Tibial nerve (tissue), 4 donors: ENCODE measurements around the gene PIK3CD. TPM values are rescaled to one million over a fixed set of nuclear protein-coding genes. Genes with fewer than 3 reads are reported as not detected.

Experiments
- DNase-seq, 2 donors: peaks; one replicate each; pipeline ENCODE4 v3.0.0-alpha.2; 2019; ENCODE audit warnings: low spot score in 2 of 2
- H3K27ac ChIP-seq, 4 donors: fragments of 200-600 bp; sonication (generic) in 3 of 4; one replicate each; pipeline ENCODE4 v1.5.1; 2017 to 2019; ENCODE audit warnings: mild to moderate bottlenecking in 1 of 4
- H3K27me3 ChIP-seq, 2 donors: fragments of 200-600 bp; sonication (generic) in 1 of 2; one replicate each; pipeline versions ENCODE4 v1.5.1 to v1.6.0; 2017 to 2019
- H3K36me3 ChIP-seq, 3 donors: fragments of 200-600 bp; sonication (generic); one replicate each; pipeline ENCODE4 v1.5.1; 2018 to 2019
- H3K4me1 ChIP-seq, 4 donors: fragments of 200-600 bp; sonication (generic) in 3 of 4; one replicate each; pipeline ENCODE4 v1.5.1; 2017 to 2019
- H3K4me3 ChIP-seq, 4 donors: fragments of 200-600 bp; sonication (generic) in 3 of 4; one replicate each; pipeline ENCODE4 v1.5.1; 2017 to 2019; ENCODE audit warnings: mild to moderate bottlenecking in 1 of 4, moderate library complexity in 1 of 4
- H3K9me3 ChIP-seq, 4 donors: fragments of 200-600 bp; sonication (generic) in 3 of 4; one replicate each; pipeline ENCODE4 v1.5.1; 2017 to 2019
- EP300 ChIP-seq, 2 donors: sonication (generic); formaldehyde crosslinking; IDR thresholded peaks; one replicate each; pipeline ENCODE4 v1.6.1; 2017; ENCODE audit warnings: antibody characterized with exemption in 2 of 2, mild to moderate bottlenecking in 1 of 2
- POLR2A ChIP-seq, 2 donors: fragments of 450-650 bp; IDR thresholded peaks; one replicate each; pipeline ENCODE4 v1.6.1; 2017; ENCODE audit warnings: antibody characterized with exemption in 2 of 2, mild to moderate bottlenecking in 2 of 2, moderate library complexity in 2 of 2
- WGBS, 2 donors: methylation state at CpG; one replicate each; pipeline ENCODE4 v1.1.5; 2018; 5-methylcytosine and 5-hydroxymethylcytosine counted together
- total RNA-seq, 4 donors: library from RNA; depleted of rRNA; stranded (reverse); fragments of >200 nt; gene quantifications; one replicate each; pipeline ENCODE4 v1.1.0, GENCODE V29; 2016
- TF ChIP-seq, protein P1 (sequence below), 5 experiments: fragments of 200-600 bp in 3 of 5; fragments of 450-650 bp in 2 of 5; sonication (generic) in 3 of 5; IDR thresholded peaks; one replicate each; pipeline ENCODE4 v1.5.1; 2016 to 2019; ENCODE audit warnings: antibody characterized with exemption in 5 of 5, mild to moderate bottlenecking in 3 of 5, moderate library complexity in 2 of 5

PIK3CD gene
- total RNA-seq, 4 donors from 2014 or later: 6.9 to 18.0 (median 10.2) TPM

DNA sequence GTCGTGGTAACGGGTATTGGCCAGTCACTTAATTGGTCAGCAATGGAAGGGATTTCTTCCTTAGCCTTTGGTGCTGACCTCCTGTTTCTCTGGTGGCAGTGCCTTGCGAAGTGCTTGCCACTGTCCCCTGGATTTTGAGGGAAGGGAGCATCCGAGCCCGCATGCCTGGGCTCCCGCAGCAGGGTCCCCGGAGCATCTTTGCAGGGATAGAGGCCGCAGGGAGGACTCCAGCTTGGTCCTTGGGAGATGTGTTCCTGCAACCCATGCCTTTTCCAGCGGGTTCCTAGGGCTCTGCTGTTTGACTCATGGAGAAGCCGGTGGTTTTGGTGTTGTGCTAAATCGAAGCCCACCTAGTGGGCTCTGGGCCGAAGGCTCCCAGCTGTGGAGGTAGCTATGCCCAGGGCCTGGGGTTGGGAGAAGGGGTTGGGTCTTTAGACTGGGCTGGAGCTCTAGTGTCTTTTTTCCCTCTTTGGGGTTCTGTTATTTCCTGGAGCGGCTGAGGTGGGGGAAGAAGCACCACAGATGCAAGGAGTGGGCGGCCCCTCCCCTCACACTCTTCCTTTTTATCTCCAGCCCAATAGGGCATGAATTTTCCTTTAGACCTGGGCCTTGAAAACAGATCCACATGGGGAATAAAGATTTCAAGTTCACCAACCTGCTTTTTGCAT is 39.0 kb downstream of the PIK3CD start:
- H3K9me3 ChIP-seq: no peaks in the 10 kb centered on the region
- TF ChIP-seq EP300 (IDR thresholded peaks at IDR 0.05): no peak
- TF ChIP-seq POLR2A (IDR thresholded peaks at IDR 0.05): no peak
- TF ChIP-seq, protein P1, sequence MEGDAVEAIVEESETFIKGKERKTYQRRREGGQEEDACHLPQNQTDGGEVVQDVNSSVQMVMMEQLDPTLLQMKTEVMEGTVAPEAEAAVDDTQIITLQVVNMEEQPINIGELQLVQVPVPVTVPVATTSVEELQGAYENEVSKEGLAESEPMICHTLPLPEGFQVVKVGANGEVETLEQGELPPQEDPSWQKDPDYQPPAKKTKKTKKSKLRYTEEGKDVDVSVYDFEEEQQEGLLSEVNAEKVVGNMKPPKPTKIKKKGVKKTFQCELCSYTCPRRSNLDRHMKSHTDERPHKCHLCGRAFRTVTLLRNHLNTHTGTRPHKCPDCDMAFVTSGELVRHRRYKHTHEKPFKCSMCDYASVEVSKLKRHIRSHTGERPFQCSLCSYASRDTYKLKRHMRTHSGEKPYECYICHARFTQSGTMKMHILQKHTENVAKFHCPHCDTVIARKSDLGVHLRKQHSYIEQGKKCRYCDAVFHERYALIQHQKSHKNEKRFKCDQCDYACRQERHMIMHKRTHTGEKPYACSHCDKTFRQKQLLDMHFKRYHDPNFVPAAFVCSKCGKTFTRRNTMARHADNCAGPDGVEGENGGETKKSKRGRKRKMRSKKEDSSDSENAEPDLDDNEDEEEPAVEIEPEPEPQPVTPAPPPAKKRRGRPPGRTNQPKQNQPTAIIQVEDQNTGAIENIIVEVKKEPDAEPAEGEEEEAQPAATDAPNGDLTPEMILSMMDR (IDR thresholded peaks at IDR 0.05): no peak
- H3K27ac ChIP-seq: peak overlapping the region in 3 of 4 donors; percentile 74 to 85 (median 85)
- no peak for DNase-seq
- H3K4me1 ChIP-seq: peaks cover 0 to 44% (median 26%) of the 10 kb centered on the region in 4 donors
- H3K36me3 ChIP-seq: peaks cover 0 to 22% (median 0%) of the 10 kb centered on the region in 3 donors
- H3K4me3 ChIP-seq: peak overlapping the region in 2 of 4 donors; percentile 76 to 92
- H3K27me3 ChIP-seq: no peaks in the 10 kb centered on the region
- WGBS, 2 donors: 50 to 74% methylated on average over 12 to 13 of the region's 14 CpGs

DNA sequence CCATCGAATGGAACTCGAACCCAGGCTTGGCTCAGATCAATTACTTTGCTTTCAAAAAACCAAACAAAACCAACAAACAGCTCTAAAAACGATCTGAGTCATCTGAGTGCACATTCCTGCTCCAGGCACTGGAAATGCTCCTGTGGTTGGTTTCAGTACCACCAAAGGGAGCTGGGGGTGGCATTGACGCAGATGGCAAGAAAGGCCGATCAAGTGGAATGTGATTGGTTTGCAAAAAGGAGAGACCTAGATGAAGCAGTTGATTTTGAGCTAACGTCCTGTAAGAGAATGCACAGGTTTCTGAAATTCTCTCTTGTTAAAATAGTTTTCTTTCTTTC is 39.5 kb downstream of the PIK3CD start:
- TF ChIP-seq, protein P1 (IDR thresholded peaks at IDR 0.05): no peak
- TF ChIP-seq POLR2A (IDR thresholded peaks at IDR 0.05): no peak
- TF ChIP-seq EP300 (IDR thresholded peaks at IDR 0.05): no peak

DNA sequence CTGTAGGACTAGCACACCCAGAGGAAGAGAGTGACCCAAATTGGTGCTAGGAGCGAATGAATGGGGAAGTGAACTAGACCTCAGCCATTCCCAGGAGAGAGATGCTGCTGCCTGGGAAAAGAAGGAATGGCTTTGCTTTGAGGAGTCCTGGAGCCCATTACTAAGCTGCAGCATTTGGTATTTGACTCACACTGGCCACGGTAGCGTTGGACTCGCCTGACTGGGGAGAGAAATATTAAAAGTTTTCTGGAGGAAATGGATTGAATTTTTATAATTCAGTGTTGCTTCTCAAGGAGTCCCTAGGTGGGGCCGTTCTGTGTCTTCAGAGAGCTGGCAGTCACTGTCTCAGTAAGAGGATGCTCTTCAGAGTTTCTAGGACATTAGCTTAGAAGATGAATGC is 40.2 kb downstream of the PIK3CD start:
- 60 to 70% methylated on average over 5 of the region's 5 CpGs for WGBS, 2 donors
- Histone ChIP-seq H3K4me3 (no peak overlapping the region), H3K4me1 (peaks cover 0 to 44% (median 26%) of the 10 kb centered on the region in 4 donors), H3K9me3 (no peaks in the 10 kb centered on the region), H3K36me3 (peaks cover 0 to 22% (median 0%) of the 10 kb centered on the region in 3 donors), H3K27ac (no peak overlapping the region), H3K27me3 (no peaks in the 10 kb centered on the region)
- no peak for TF ChIP-seq POLR2A (IDR thresholded peaks at IDR 0.05)
- no peak for TF ChIP-seq EP300 (IDR thresholded peaks at IDR 0.05)
- DNase-seq: no peak

More for the DNA sequence above, 39.5 kb downstream of the PIK3CD start:
- no peaks in the 10 kb centered on the region for H3K27me3 ChIP-seq
- H3K4me3 ChIP-seq: no peak overlapping the region
- 75 to 79% methylated on average over 6 of the region's 6 CpGs for WGBS, 2 donors
- H3K4me1 ChIP-seq: peaks cover 0 to 44% (median 26%) of the 10 kb centered on the region in 4 donors
- H3K27ac ChIP-seq: no peak overlapping the region
- no peaks in the 10 kb centered on the region for H3K9me3 ChIP-seq
- DNase-seq: no peak
- H3K36me3 ChIP-seq: peaks cover 0 to 22% (median 0%) of the 10 kb centered on the region in 3 donors

DNA sequence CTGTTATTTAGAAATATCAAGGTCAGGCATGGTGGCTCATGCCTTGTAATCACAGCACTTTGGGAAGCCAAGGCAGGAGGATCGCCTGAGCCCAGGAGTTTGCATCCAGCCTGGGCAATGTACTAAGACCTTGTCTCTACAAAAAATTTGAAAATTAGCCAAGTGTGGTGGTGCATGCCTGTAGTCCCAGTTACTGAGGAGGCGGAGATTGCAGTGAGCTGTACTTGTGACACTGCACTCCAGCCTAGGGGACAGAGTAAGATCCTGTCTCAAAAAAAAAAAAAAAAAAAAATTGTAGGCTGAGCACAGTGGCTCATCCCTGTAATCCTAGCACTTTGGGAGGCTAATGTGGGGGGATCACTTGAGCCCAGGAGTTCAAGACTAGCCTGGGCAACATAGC is 45.3 kb downstream of the PIK3CD start:
- WGBS, 2 donors: 96 to 97% methylated on average over 2 of the region's 2 CpGs
- no peak overlapping the region for H3K4me3 ChIP-seq
- DNase-seq: no peak
- no peaks in the 10 kb centered on the region for H3K27me3 ChIP-seq
- no peak overlapping the region for H3K27ac ChIP-seq
- peaks cover 0 to 22% (median 0%) of the 10 kb centered on the region in 3 donors for H3K36me3 ChIP-seq
- no peaks in the 10 kb centered on the region for H3K4me1 ChIP-seq
- TF ChIP-seq POLR2A (IDR thresholded peaks at IDR 0.05): no peak
- TF ChIP-seq, protein P1 (IDR thresholded peaks at IDR 0.05): no peak
- no peak for TF ChIP-seq EP300 (IDR thresholded peaks at IDR 0.05)
- no peaks in the 10 kb centered on the region for H3K9me3 ChIP-seq

DNA sequence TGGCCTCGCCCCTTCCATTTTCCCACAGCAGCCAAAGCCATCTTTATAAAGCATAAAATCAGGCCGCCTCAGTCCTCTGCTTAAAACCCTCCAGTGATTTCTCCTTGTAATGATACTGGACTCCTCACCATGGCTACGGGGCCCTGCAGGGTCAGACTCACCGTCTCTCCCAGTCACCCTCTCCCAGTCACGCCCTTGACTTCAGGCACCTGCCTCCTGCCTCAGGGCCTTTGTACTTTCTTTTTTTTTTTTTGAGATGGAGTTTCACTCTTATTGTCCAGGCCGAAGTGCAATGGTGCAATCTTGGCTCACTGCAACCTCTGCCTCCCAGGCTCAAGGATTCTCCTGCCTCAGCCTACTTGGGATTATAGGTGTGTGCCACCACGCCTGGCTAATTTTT is 47.8 kb downstream of the PIK3CD start:
- Histone ChIP-seq H3K36me3 (peaks cover 0 to 3% (median 0%) of the 10 kb centered on the region in 3 donors), H3K27me3 (no peaks in the 10 kb centered on the region), H3K4me3 (no peak overlapping the region), H3K9me3 (no peaks in the 10 kb centered on the region), H3K27ac (no peak overlapping the region), H3K4me1 (no peaks in the 10 kb centered on the region)
- WGBS, 2 donors: 86 to 91% methylated on average over 7 of the region's 7 CpGs
- TF ChIP-seq POLR2A (IDR thresholded peaks at IDR 0.05) (no peak), EP300 (IDR thresholded peaks at IDR 0.05) (no peak)
- TF ChIP-seq, protein P1 (IDR thresholded peaks at IDR 0.05): no peak
- no peak for DNase-seq
